T-helper 1 cell treated with Interleukin-12 subunit alpha and Interleukin-12 subunit beta and Interleukin-4 antibody, amounts not matched to agents 30 μg/mL and 1 μg/mL, for 36 hours (primary cell): ENCODE measurements around the gene MARVELD3.
"Not testable (repeated sequence)": the region's sequence is repeated elsewhere in the genome, so short reads cannot be mapped to it uniquely, and the experiment has no call there.

ENCODE experiments used
- H3K27ac Mint-ChIP-seq: one replicate; pipeline ENCODE4 v1.8.0; 2021; ENCODE audit warnings: mild to moderate bottlenecking, mixed read lengths
- H3K27me3 Mint-ChIP-seq: one replicate; pipeline ENCODE4 v1.8.0; 2021; ENCODE audit warnings: low read depth, mixed read lengths
- H3K36me3 Mint-ChIP-seq: one replicate; pipeline ENCODE4 v1.8.0; 2021; ENCODE audit warnings: low read depth, mixed read lengths
- H3K4me1 Mint-ChIP-seq: one replicate; pipeline ENCODE4 v1.8.0; 2021; ENCODE audit warnings: low read depth, mixed read lengths
- H3K4me3 Mint-ChIP-seq: one replicate; pipeline ENCODE4 v1.8.0; 2021; ENCODE audit warnings: mild to moderate bottlenecking, moderate library complexity, mixed read lengths
- H3K9me3 Mint-ChIP-seq: one replicate; pipeline ENCODE4 v1.8.0; 2021; ENCODE audit warnings: mixed read lengths

Gene MARVELD3

DNA sequence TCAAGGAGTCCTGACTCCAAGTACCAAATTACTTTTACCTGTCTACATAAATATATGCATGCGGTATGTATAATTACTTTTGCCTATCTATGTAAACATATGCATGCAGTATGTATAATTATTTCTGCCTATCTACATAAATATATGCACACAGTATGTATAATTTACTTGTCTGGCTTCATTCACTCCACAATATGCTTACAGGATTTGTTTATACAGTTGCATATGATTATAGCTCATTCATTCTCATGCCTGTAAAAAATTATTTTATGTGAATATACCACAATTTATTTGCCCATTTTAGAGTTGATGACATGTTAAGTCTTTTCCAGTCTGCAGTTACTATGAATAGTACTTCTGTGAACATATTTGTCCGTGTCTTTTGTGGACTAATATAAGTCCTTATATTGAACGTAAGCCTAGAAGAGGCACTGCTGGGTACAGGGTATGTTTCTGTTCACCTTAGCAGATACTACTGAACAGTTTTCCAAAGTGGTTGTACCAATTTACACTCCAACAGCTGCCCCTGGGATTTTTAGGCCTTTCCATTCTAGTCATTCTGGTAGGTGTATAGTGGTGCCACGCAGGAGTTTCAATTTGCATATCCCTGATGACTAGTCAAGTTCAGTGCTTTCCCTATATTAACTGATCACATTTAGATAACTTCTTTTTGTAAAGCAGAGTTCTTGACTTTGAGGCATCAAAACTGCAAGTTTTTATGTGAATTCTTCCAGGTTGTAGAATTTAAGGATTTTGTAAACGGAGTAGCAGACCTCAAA, 47.0 kb downstream of the MARVELD3 start:
- Mint-ChIP-seq H3K4me3 (no peak overlapping the region), H3K36me3 (peaks cover 16% of the 10 kb centered on the region), H3K27me3 (no peaks in the 10 kb centered on the region), H3K4me1 (peaks cover 4% of the 10 kb centered on the region), H3K9me3 (no peaks in the 10 kb centered on the region), H3K27ac (no peak overlapping the region)

DNA sequence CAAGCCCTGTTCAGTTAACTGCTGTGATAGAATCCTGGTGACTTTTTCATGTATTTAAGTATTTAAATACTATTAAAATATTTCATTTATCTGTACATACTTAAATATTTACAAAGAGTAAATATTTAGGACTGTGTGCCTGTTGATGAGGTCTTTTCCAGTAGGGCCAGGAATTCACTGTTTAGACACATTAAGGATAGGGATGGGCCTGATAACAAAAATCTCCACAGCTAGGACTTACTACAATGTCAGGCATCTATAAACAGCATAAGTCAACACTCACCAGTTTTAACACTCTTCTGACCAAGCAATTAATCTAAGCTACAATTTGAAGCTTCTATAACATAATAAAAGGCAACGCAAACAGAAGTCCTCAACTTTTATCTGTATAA, 47.6 kb downstream of the MARVELD3 start:
- H3K27me3 Mint-ChIP-seq = no peaks in the 10 kb centered on the region
- no peak overlapping the region for H3K27ac Mint-ChIP-seq
- peaks cover 16% of the 10 kb centered on the region for H3K36me3 Mint-ChIP-seq
- H3K9me3 Mint-ChIP-seq = no peaks in the 10 kb centered on the region
- H3K4me1 Mint-ChIP-seq = peaks cover 4% of the 10 kb centered on the region
- no peak overlapping the region for H3K4me3 Mint-ChIP-seq

DNA sequence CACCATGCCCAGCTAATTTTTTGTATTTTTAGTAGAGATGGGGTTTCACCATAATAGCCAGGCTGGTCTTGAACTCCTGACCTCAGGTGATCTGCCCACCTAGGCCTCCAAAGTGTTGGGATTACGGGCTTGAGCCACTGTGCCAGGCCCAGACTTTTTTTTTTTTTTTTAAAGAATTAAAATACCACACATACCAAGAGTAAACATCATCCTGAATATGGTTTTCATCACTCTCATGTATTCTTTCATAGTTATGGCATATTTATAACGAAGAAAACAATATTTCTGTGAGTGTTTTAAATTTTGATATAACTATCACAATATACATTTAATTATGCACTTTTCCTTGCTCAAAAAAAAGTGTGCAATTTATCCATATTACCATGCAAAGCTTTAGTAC, 48.2 kb downstream of the MARVELD3 start:
- no peaks in the 10 kb centered on the region for H3K27me3 Mint-ChIP-seq
- no peak overlapping the region for H3K4me3 Mint-ChIP-seq
- H3K9me3 Mint-ChIP-seq = no peaks in the 10 kb centered on the region
- no peak overlapping the region for H3K27ac Mint-ChIP-seq
- H3K4me1 Mint-ChIP-seq = peaks cover 4% of the 10 kb centered on the region
- H3K36me3 Mint-ChIP-seq = peaks cover 17% of the 10 kb centered on the region

DNA sequence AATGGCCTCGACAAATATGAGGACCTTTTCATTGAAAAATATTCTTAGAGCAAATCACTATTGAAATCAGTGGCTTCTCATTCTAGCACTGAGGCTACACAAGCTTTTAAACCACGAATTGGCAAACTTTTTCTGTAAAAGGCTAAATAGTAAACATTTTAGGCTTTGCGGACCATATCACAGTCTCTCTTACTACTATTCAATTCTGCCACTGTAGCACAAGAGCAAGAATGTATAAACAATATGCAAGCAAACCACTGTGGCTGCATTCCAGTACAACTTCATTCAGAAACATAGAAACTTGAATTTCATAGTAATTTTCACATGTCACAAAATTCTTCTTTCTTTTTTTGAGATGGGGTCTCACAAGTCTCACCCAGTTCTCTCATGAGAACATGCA, 49.4 kb downstream of the MARVELD3 start:
- H3K27me3 Mint-ChIP-seq = no peaks in the 10 kb centered on the region
- no peak overlapping the region for H3K4me3 Mint-ChIP-seq
- no peaks in the 10 kb centered on the region for H3K9me3 Mint-ChIP-seq
- H3K27ac Mint-ChIP-seq = no peak overlapping the region
- H3K4me1 Mint-ChIP-seq = peaks cover 4% of the 10 kb centered on the region
- H3K36me3 Mint-ChIP-seq = peaks cover 17% of the 10 kb centered on the region

DNA sequence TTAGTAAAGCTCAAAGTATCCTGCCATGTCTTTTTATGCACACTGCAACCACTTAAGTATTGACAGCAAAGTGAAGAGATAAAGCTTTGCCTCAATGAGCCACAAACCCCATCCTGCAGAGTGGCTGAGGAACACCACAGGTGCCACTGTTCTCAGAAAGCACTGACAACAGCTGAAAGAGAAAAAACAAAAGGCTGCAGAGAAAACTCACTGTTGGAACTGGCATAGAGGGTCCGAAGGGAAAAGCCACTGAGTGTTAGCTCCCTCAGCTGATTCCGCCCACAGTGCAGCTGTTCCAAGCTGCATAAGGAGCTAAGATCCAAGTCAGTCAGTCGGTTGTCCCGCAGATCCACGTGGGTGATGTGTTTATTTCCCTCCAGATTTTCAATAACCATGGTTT, 50.3 kb downstream of the MARVELD3 start:
- H3K27ac Mint-ChIP-seq = no peak overlapping the region
- no peaks in the 10 kb centered on the region for H3K27me3 Mint-ChIP-seq
- peaks cover 17% of the 10 kb centered on the region for H3K36me3 Mint-ChIP-seq
- no peak overlapping the region for H3K4me3 Mint-ChIP-seq
- H3K4me1 Mint-ChIP-seq = peaks cover 4% of the 10 kb centered on the region
- H3K9me3 Mint-ChIP-seq = no peaks in the 10 kb centered on the region

DNA sequence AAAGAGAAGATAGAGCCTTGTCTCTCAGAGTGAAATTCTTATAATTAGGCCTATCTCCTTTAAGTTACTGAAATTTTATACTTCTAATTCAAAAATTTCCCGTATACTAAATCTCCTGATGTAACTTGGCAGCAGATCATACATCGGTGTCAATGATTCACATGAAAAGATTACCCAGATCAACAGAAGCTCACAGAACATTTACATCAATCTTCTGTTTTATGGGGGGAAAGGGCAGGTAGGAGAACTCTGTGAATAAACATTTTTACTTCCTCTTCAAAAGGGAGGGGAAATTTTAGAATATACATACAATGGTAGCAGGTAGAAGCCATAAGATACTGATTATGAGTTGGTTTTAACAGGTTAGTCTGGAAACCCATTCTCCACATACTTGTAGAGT, 55.4 kb downstream of the MARVELD3 start:
- no peak overlapping the region for H3K4me3 Mint-ChIP-seq
- peaks cover under 1% of the 10 kb centered on the region for H3K4me1 Mint-ChIP-seq
- H3K9me3 Mint-ChIP-seq = no peaks in the 10 kb centered on the region
- peaks cover 24% of the 10 kb centered on the region for H3K36me3 Mint-ChIP-seq
- H3K27ac Mint-ChIP-seq = no peak overlapping the region
- H3K27me3 Mint-ChIP-seq = no peaks in the 10 kb centered on the region

DNA sequence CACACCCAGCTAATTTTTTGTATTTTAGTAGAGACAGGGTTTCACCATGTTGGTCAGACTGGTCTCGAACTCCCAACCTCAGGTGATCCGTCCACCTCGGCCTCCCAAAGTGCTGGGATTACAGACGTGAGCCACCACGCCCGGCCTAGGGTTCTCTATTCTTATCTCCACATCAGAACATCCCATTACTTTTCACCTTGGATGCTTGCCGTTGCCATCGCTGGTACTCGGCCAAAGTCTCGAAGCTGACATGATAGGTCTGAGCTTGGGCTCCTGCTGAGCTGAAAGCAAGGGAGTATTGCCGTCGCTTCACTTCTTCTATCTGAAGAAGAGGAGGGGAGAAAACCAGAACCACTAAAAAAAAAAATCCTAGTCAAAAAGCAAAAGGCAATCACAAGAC, 58.3 kb downstream of the MARVELD3 start:
- H3K4me1 Mint-ChIP-seq, H3K9me3 Mint-ChIP-seq, H3K27me3 Mint-ChIP-seq, H3K4me3 Mint-ChIP-seq, H3K27ac Mint-ChIP-seq: not testable (repeated sequence)
- H3K36me3 Mint-ChIP-seq = peaks cover 17% of the 10 kb centered on the region
